ENCODE data around the gene CBY3. TPM values are rescaled to one million over a fixed set of nuclear protein-coding genes. Genes with fewer than 3 reads are reported as not detected.

The CBY3 gene
- not detected for total RNA-seq (ENCODE audit: unreplicated experiment)
- long read RNA-seq = 0 reads

DNA sequence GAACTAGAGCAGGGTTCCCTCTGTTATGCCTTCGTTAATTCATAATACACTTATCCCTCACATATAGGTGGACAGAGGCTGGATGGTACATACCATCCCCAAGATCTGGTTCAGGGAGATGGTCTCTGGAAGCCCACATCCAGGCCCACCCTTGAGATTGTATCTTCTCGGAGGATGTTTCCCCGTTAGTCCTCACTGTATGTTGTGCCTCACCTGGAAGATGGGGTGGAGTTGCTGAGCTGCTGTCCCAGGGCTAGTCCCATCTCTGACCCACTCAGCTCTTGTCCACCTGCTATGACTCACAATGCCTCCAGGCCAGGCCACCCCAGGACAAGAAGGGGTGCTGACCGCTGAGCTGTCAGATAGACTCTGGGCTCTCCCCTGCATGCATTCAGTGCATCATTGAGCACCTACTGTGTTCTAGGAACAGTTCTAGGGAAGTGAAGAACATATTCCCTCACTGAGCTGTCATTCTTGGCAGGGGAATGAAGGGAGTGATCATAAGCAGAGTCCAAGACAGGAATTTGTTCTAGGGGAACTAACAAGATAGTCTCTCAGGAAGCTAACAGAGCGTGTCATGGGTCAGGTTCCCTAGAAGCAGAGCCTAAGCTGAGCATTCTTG is at the start of gene CBY3:
TSS of gene CBY3 (minus strand) at position 255 of the 622 bp plus-strand sequence. CDS start at position 139, 116 bp downstream.
- H3K36me3 Mint-ChIP-seq (ENCODE audit: unreplicated experiment) = no peaks in the 10 kb centered on the region
- DNase-seq = no peak
- no peaks in the 10 kb centered on the region for H3K4me1 Mint-ChIP-seq (ENCODE audit: low read depth, unreplicated experiment)
- peaks cover 3% of the 10 kb centered on the region for H3K27me3 Mint-ChIP-seq (ENCODE audit: unreplicated experiment)
- H3K4me3 Mint-ChIP-seq (ENCODE audit: unreplicated experiment) = no peak within 1 kb of the TSS
- H3K27ac Mint-ChIP-seq (ENCODE audit: unreplicated experiment) = no peak within 1 kb of the TSS
- TF ChIP-seq, protein P1, sequence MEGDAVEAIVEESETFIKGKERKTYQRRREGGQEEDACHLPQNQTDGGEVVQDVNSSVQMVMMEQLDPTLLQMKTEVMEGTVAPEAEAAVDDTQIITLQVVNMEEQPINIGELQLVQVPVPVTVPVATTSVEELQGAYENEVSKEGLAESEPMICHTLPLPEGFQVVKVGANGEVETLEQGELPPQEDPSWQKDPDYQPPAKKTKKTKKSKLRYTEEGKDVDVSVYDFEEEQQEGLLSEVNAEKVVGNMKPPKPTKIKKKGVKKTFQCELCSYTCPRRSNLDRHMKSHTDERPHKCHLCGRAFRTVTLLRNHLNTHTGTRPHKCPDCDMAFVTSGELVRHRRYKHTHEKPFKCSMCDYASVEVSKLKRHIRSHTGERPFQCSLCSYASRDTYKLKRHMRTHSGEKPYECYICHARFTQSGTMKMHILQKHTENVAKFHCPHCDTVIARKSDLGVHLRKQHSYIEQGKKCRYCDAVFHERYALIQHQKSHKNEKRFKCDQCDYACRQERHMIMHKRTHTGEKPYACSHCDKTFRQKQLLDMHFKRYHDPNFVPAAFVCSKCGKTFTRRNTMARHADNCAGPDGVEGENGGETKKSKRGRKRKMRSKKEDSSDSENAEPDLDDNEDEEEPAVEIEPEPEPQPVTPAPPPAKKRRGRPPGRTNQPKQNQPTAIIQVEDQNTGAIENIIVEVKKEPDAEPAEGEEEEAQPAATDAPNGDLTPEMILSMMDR (IDR thresholded peaks at IDR 0.05; ENCODE audit: partially characterized antibody, unreplicated experiment) = no peak
- peaks cover 4% of the 10 kb centered on the region for H3K9me3 Mint-ChIP-seq (ENCODE audit: unreplicated experiment)

DNA sequence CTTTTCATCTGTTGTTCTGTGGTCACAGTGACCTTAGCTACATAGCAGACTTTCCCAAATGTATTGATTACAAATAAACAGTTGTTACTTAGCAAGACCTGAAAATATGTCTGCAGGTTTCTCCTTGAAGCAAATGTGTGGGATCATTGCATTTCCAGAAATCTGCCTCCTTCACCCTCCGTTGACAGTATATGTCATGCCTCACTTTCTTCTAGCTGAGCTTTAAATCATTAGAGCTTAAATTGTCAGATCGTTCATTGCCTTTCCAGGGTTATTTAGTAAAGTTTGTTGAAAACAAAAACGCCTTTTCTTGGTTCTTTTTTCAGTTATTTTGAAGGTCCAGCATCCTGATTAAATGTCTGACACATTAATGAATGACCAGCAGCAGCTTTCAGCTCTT is 49.5 kb upstream of the CBY3 start:
- TF ChIP-seq, protein P1 (IDR thresholded peaks at IDR 0.05; ENCODE audit: partially characterized antibody, unreplicated experiment) = no peak
- Mint-ChIP-seq H3K4me3 (ENCODE audit: unreplicated experiment) (no peak overlapping the region), H3K27me3 (ENCODE audit: unreplicated experiment) (peaks cover 3% of the 10 kb centered on the region), H3K4me1 (ENCODE audit: low read depth, unreplicated experiment) (peaks cover 5% of the 10 kb centered on the region), H3K36me3 (ENCODE audit: unreplicated experiment) (no peaks in the 10 kb centered on the region), H3K27ac (ENCODE audit: unreplicated experiment) (no peak overlapping the region), H3K9me3 (ENCODE audit: unreplicated experiment) (peaks cover 3% of the 10 kb centered on the region)
- no peak for DNase-seq

- Mint-ChIP-seq H3K4me3 (ENCODE audit: unreplicated experiment) (no peak overlapping the region), H3K9me3 (ENCODE audit: unreplicated experiment) (peaks cover 3% of the 10 kb centered on the region), H3K27ac (ENCODE audit: unreplicated experiment) (no peak overlapping the region), H3K4me1 (ENCODE audit: low read depth, unreplicated experiment) (peaks cover 5% of the 10 kb centered on the region), H3K27me3 (ENCODE audit: unreplicated experiment) (peaks cover 3% of the 10 kb centered on the region), H3K36me3 (ENCODE audit: unreplicated experiment) (no peaks in the 10 kb centered on the region)
- TF ChIP-seq, protein P1 (IDR thresholded peaks at IDR 0.05; ENCODE audit: partially characterized antibody, unreplicated experiment) = no peak
- no peak for DNase-seq
Measured at GRCh38 chr5:179729727-179730126, 48.9 kb upstream of the CBY3 start.

DNA sequence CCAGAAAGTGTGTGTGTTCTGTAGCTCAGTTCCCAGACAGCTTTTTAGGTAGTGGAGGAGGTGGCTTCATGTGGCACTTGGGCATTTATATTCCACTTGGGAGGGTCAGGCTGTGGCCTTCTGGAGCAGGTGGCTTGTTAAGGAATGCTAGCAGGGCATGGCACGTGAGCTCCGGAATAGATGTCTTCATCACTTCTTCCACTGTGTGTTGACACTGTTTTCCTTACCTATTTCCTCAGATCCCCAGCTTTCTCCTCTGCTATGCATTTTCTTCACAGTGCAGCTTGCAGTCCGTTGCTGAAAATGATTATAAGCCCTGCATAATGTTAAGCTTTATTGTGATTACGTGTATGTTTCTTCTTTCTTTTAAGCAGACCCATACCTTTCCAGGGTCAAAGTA is 48.5 kb upstream of the CBY3 start:
- peaks cover 4% of the 10 kb centered on the region for H3K36me3 Mint-ChIP-seq (ENCODE audit: unreplicated experiment)
- H3K27ac Mint-ChIP-seq (ENCODE audit: unreplicated experiment) = no peak overlapping the region
- H3K9me3 Mint-ChIP-seq (ENCODE audit: unreplicated experiment) = peaks cover 4% of the 10 kb centered on the region
- H3K4me1 Mint-ChIP-seq (ENCODE audit: low read depth, unreplicated experiment) = peaks cover 2% of the 10 kb centered on the region
- TF ChIP-seq, protein P1 (IDR thresholded peaks at IDR 0.05; ENCODE audit: partially characterized antibody, unreplicated experiment) = no peak
- H3K4me3 Mint-ChIP-seq (ENCODE audit: unreplicated experiment) = no peak overlapping the region
- no peak for DNase-seq
- H3K27me3 Mint-ChIP-seq (ENCODE audit: unreplicated experiment) = peaks cover 3% of the 10 kb centered on the region

- H3K27ac Mint-ChIP-seq (ENCODE audit: unreplicated experiment) = no peak overlapping the region
- peaks cover 6% of the 10 kb centered on the region for H3K36me3 Mint-ChIP-seq (ENCODE audit: unreplicated experiment)
- H3K27me3 Mint-ChIP-seq (ENCODE audit: unreplicated experiment) = peaks cover 4% of the 10 kb centered on the region
- no peaks in the 10 kb centered on the region for H3K4me1 Mint-ChIP-seq (ENCODE audit: low read depth, unreplicated experiment)
- no peak overlapping the region for H3K4me3 Mint-ChIP-seq (ENCODE audit: unreplicated experiment)
- TF ChIP-seq, protein P1 (IDR thresholded peaks at IDR 0.05; ENCODE audit: partially characterized antibody, unreplicated experiment) = no peak
- peaks cover 4% of the 10 kb centered on the region for H3K9me3 Mint-ChIP-seq (ENCODE audit: unreplicated experiment)
- no peak for DNase-seq
Measured at GRCh38 chr5:179727106-179727505, 46.3 kb upstream of the CBY3 start.

Measured in glutamatergic neuron (in vitro differentiated cells).